ENCODE data around the gene SLC25A24.
"Not testable (repeated sequence)": the region's sequence is repeated elsewhere in the genome, so short reads cannot be mapped to it uniquely, and the experiment has no call there.

GRCh38 chr1:108132367-108132766 lies 67.8 kb downstream of the SLC25A24 start:
- TF ChIP-seq CTCF, POLR2A, EP300 (IDR thresholded peaks at IDR 0.05): not testable (repeated sequence)

All from ovary (tissue), 3 donors.